ENCODE results near the gene FCER1G.
A peak's percentile ranks its signal among the peaks of the same experiment; 100 is the strongest.
"Not testable (repeated sequence)": the region's sequence is repeated elsewhere in the genome, so short reads cannot be mapped to it uniquely, and the experiment has no call there.

Gene FCER1G

DNA sequence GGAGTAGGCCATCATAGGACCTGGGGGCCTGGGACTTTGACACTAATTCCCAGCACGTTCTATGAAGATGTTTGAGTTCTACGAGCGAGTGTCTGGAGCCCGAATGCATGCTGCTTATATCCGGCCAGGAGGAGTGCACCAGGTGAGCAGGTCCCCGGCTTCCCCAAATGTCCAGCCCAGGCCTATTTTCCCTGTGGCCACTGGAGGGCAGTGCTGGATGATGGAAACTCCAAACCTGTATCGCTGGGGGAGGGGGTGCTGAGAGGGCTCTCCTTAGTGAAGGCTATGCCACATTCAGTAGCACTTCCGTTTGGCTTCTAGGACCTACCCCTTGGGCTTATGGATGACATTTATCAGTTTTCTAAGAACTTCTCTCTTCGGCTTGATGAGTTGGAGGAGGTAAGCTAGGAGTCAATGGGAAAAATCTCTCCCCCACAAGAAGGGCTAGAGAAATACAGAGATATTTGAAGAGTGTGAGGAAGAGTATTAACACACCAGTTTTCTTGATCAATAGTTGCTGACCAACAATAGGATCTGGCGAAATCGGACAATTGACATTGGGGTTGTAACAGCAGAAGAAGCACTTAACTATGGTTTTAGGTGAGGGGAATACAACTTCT lies 5.2 kb upstream of the FCER1G start:
- peak; percentile 60 for DNase-seq

GRCh38 chr1:161214369-161214768 lies 726 bp upstream of the FCER1G start:
- DNase-seq, result no peak

DNA sequence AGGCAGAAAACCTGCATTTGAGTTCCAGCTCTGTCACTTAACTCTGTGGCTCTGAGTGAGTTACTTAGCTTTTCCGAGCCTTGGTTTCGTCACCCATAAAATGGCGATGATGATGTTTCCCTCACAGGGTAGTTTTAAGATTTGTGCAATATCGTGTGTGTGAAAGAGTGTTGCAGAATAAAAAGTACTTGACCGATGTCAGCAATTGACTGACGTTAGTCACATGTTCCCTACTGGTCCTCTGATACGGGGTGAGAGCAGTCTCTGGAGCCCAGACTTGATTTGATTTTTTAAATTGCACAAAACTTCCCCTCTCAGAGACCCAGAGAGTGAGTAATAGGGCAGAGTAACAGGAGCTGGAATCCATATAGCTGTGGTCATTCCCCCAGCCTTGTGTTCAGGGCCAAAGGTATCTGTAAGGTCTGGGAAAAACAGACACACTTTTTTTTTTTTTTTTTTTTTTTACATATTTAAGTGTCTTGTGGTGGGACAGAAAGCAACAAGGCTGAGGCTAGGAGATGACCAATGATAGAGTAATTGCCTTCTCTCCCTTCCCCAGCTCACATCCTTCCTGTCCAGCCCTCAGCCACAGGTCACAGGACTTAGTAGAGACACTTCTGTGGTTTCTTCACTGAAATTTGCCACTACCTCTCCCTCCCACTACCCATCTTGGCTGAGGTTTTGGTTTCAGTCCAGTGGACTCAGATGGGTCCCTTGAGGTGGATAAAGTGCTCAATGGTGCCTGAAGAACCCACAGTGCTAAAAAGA lies 2.0 kb downstream of the FCER1G start:
- no peak for DNase-seq

GRCh38 chr1:161217831-161218230 lies 2.7 kb downstream of the FCER1G start:
- DNase-seq, result no peak

- DNase-seq, result no peak
These were observed 3.4 kb downstream of the FCER1G start for GRCh38 chr1:161218301-161219077.

- no peak for DNase-seq
These were observed 4.2 kb downstream of the FCER1G start for GRCh38 chr1:161219078-161219892.

DNA sequence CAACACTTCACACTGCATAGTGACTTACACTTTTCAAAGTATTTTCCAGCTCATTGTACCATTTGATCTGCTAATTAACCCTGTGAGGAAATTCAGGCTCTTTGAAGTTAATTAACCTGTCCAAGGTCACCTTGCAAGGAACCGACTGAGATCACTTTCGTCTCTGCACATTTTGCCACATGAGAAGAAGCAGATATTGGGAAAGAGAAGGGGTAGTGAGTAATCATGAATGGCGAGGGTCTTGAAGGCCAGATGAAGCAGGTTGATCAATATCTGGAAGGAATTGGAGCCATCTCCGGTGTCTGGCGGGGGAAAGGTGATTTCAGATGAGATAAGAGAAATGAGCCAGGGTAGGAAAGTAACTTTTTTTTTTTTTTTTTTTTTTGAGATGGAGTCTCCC lies 4.9 kb downstream of the FCER1G start:
- DNase-seq, result no peak

DNA sequence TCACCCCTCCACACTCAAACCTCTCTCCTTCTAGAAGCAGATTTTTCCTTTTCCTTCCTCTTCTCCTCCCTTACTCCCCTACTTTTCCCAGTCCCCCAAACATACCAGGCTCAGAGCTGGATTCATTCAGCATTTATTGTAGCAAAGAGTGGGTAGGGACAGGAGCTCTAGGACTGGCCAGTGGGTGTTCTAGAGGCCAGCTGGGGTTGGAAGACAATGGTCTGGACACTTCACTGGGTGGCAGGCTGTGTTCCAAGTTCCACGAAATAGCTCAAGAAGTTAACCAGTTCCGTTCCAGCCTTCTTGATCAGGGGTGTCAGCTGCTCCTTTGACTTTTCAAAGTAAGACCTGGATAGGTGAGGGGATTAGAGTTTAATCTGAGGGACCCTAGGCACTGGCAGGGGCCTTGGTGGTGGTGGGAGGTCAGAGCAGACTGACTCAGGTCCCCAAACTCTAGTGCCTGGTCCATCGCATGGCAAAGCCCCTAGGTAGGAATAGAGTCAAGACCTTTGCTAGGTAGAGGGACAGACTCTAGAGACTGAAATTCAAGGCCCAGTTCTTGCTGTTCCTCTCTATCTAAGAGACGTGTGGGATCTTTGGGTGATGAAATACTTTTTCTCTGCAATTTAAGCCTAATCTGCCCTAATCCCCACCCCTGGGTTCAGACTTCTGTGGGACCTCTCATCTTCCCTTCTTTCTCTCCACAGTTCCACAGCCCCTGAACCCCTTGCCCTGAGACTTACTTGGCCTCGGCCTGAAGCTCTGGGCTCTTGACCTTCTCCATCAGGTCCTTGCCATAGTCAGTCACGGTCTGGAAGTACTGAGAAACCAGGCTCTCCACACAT lies 7.3 kb downstream of the FCER1G start:
- no peak for DNase-seq

DNA sequence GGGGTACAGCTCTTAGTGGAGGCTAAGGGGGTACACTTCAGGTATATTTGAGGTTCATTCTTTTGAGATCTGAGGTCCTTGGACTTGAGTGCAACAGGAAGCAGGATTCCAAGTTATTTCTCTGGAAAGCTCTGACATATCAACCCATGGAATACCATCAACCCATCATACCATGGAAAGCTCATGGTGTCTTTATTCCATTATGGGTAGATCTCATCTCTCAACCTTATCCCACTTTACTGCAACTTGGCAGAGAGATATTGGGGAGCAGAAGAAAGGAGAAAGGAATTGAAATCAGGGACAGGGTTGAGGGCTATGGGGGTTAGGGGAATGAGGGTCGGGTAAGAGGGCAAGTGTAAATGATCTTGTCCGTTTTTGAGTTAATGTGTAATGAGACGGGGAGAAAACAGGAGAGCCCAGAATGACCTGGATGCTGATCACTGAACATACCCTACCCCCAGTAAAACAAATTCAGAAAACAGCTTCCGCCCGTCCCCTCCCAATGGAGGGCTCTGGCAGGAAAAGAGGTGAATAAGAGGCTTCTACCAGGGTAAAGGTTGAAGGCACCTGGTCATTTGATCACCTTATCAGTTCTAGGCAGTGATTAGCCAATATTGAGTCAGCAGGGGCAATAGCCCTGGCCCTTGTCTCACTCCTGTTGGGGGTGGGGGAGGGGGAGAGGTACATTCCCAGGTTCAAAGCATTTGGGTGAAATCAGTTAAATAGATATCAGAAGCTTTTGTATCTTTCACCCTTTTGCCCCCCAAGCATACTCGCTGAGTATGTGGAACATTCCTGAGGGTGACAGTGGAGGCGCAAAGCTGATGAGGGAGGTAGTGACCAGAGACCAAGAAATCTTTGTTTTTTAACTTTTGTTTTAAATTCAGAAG lies 9.0 kb downstream of the FCER1G start:
- DNase-seq, result no peak

- DNase-seq, result not testable (repeated sequence)
These were observed 9.6 kb downstream of the FCER1G start for GRCh38 chr1:161224695-161225087.

DNA sequence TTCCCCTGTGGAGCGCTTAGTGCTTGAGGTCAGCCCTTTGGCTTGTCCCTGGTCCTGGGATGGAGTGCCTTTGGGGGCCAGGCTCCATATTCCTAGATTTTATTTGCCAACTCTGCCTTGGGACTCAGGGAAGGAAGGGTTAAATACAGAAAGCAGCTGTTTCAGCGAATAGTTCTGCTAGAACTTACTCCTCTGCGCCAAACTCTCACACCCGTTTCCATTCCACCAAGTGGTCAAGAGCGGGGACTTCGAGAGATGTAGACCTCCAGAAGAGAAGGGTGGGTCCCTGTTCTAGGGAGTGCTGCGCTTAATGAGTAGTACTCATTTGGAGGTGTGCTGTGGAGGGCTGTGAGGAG lies 10.1 kb downstream of the FCER1G start:
- no peak for DNase-seq

- peak; percentile 90 for DNase-seq
These were observed 10.6 kb downstream of the FCER1G start, which contains the start of gene TOMM40L for GRCh38 chr1:161225534-161226319. Gene TOMM40L, plus strand, starts transcription at chr1:161226060. Its CDS starts 430 bp downstream, at chr1:161226490.

- no peak for DNase-seq
These were observed 11.2 kb downstream of the FCER1G start for GRCh38 chr1:161226320-161226711.

GRCh38 chr1:161226759-161227158 lies 11.7 kb downstream of the FCER1G start:
- no peak for DNase-seq

DNA sequence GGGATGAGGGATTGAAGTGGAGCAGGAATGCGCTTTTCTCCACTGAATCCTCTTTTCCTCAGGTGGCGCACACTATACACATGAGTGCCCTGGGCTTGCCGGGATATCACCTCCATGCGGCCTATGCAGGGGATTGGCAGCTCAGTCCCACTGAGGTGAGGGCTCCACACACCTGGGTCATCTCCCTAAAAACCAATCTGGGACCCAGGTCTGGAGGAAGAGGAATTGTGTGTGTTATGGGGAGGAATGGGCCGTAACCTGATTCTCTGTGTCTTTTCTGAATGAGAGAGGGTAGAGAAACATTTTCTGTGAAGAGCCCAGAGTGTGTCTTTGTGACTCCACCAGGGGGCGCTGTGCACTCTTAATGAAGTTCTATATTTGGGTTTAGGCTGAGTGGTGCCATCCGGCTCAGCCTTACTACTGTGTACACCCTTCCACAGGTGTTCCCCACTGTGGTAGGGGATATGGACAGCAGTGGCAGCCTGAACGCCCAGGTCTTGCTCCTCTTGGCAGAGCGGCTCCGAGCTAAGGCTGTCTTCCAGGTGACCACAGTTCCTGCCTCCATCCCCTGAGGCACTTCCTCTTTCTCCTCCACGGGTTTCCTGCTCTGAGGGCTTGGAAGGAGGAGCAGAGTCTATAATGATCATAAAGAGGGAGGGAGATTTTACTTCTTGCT lies 12.2 kb downstream of the FCER1G start:
- DNase-seq, result peak; percentile 76

DNA sequence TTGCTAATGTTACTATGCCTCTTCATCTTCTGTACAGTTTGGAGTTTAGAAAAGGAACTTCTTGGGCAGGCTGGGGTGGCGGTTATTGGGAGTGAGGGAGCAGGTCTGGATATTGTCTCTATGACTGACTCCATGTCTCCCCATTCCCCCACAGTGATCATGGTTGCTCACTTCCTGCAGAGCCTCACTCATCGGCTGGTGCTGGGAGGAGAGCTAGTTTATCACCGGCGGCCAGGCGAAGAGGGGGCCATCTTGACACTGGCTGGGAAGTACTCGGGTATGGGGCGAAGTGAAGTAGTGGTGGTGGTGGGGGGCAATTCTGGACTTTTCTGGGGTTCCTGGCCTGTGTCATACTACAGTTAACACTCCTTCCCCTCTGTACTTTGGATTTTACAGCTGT lies 12.9 kb downstream of the FCER1G start:
- DNase-seq, result no peak

- no peak for DNase-seq
These were observed 14.8 kb downstream of the FCER1G start for GRCh38 chr1:161229896-161230295.

GRCh38 chr1:161230762-161231161 lies 15.7 kb downstream of the FCER1G start:
- no peak for DNase-seq

DNA sequence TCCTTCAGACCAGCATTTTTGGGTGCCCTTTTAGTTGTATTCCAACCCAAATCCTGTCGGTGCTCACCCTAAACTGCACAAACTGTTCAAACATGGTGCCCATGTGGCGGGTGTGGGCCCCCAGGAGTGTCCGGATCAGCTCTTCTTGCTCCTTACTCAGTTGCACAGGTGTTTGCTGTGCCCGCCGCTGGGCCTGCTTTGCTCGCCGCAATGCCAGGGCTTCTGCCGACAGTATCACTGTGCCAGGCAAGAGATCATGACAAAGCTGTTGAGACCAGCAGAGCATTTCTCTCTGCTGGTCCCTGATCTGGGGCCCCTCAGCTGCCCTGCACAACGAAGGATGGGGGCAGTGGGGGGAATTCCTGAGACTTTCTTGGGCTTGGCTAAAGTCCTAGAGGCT lies 18.0 kb downstream of the FCER1G start:
- no peak for DNase-seq

All from NCI-H1092 treated with DMSO at 0.1 percent for 48 hours (cell line).